ENCODE measurements around the gene DNAJC12.
"Not testable (repeated sequence)": the region's sequence is repeated elsewhere in the genome, so short reads cannot be mapped to it uniquely, and the experiment has no call there.

DNAJC12 gene

GRCh38 chr10:67793313-67793712 lies 44.7 kb downstream of the DNAJC12 start:
- no peak for DNase-seq (ENCODE audit: low read depth, low spot score)

GRCh38 chr10:67792653-67793052 lies 45.3 kb downstream of the DNAJC12 start:
- no peak for DNase-seq (ENCODE audit: low read depth, low spot score)

- no peak for DNase-seq (ENCODE audit: low read depth, low spot score)
Observed at GRCh38 chr10:67790534-67791408, 47.2 kb downstream of the DNAJC12 start.

- DNase-seq (ENCODE audit: low read depth, low spot score), result no peak
Observed at GRCh38 chr10:67789769-67790168, 48.2 kb downstream of the DNAJC12 start.

- DNase-seq (ENCODE audit: low read depth, low spot score), result peak; percentile 49
Observed at GRCh38 chr10:67788028-67788886, 49.7 kb downstream of the DNAJC12 start.

- DNase-seq (ENCODE audit: low read depth, low spot score), result no peak
Observed at GRCh38 chr10:67785098-67785497, 52.9 kb downstream of the DNAJC12 start.

- DNase-seq (ENCODE audit: low read depth, low spot score), result no peak
Observed at GRCh38 chr10:67784474-67784873, 53.5 kb downstream of the DNAJC12 start.

GRCh38 chr10:67783606-67784294 lies 54.2 kb downstream of the DNAJC12 start:
- DNase-seq (ENCODE audit: low read depth, low spot score), result no peak

GRCh38 chr10:67782530-67782929 lies 55.5 kb downstream of the DNAJC12 start:
- no peak for DNase-seq (ENCODE audit: low read depth, low spot score)

GRCh38 chr10:67780759-67781538 lies 57.0 kb downstream of the DNAJC12 start:
- DNase-seq (ENCODE audit: low read depth, low spot score), result no peak

GRCh38 chr10:67780204-67780621 lies 57.8 kb downstream of the DNAJC12 start:
- not testable (repeated sequence) for DNase-seq (ENCODE audit: low read depth, low spot score)

- DNase-seq (ENCODE audit: low read depth, low spot score), result peak; percentile 45
Observed at GRCh38 chr10:67779465-67780203, 58.4 kb downstream of the DNAJC12 start.

- DNase-seq (ENCODE audit: low read depth, low spot score), result no peak
Observed at GRCh38 chr10:67776371-67776770, 61.6 kb downstream of the DNAJC12 start.

GRCh38 chr10:67775279-67775678 lies 62.7 kb downstream of the DNAJC12 start:
- no peak for DNase-seq (ENCODE audit: low read depth, low spot score)

- DNase-seq (ENCODE audit: low read depth, low spot score), result no peak
Observed at GRCh38 chr10:67772894-67773511, 65.0 kb downstream of the DNAJC12 start.

GRCh38 chr10:67772151-67772550 lies 65.8 kb downstream of the DNAJC12 start:
- no peak for DNase-seq (ENCODE audit: low read depth, low spot score)

GRCh38 chr10:67771200-67771599 lies 66.8 kb downstream of the DNAJC12 start:
- DNase-seq (ENCODE audit: low read depth, low spot score), result no peak

GRCh38 chr10:67770537-67770936 lies 67.5 kb downstream of the DNAJC12 start:
- no peak for DNase-seq (ENCODE audit: low read depth, low spot score)

GRCh38 chr10:67767244-67767643 lies 70.7 kb downstream of the DNAJC12 start:
- DNase-seq (ENCODE audit: low read depth, low spot score), result no peak
